ENCODE measurements around the gene TRMT112.

DNA sequence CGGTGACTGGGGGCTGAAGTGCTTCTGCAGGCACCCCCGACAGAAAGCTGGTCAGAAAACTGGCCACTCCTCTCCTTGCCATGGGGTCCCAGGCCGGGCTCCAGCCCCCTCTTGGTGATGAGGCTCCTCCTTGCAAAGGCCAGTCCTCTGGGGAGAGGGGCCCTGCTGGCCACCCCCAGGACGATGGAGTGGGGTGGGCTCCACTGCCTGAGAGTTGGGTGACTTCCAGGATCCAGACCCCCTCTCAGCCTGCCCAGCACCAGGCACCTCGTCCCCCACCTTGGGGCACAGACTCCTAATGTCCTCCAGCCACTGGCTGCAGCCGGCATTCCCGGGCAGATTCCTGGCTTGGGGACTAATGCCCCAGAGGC, 41.2 kb upstream of the TRMT112 start:
- no peak for TF ChIP-seq POLR2AphosphoS5 (IDR thresholded peaks at IDR 0.05; ENCODE audit: low read depth, low read length)
- TF ChIP-seq, protein P1, sequence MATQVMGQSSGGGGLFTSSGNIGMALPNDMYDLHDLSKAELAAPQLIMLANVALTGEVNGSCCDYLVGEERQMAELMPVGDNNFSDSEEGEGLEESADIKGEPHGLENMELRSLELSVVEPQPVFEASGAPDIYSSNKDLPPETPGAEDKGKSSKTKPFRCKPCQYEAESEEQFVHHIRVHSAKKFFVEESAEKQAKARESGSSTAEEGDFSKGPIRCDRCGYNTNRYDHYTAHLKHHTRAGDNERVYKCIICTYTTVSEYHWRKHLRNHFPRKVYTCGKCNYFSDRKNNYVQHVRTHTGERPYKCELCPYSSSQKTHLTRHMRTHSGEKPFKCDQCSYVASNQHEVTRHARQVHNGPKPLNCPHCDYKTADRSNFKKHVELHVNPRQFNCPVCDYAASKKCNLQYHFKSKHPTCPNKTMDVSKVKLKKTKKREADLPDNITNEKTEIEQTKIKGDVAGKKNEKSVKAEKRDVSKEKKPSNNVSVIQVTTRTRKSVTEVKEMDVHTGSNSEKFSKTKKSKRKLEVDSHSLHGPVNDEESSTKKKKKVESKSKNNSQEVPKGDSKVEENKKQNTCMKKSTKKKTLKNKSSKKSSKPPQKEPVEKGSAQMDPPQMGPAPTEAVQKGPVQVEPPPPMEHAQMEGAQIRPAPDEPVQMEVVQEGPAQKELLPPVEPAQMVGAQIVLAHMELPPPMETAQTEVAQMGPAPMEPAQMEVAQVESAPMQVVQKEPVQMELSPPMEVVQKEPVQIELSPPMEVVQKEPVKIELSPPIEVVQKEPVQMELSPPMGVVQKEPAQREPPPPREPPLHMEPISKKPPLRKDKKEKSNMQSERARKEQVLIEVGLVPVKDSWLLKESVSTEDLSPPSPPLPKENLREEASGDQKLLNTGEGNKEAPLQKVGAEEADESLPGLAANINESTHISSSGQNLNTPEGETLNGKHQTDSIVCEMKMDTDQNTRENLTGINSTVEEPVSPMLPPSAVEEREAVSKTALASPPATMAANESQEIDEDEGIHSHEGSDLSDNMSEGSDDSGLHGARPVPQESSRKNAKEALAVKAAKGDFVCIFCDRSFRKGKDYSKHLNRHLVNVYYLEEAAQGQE (IDR thresholded peaks at IDR 0.05; ENCODE audit: insufficient read depth in 1 of 2, low read depth in 2 of 2, low read length in 2 of 2), result no peak

All from PFSK-1 (cell line).